ENCODE measurements around the gene ADAD1.

The ADAD1 gene

GRCh38 chr4:122456231-122457116 lies 77.7 kb downstream of the ADAD1 start, which contains the start of gene IL2:
IL2 (minus strand) TSS chr4:122456725; CDS start chr4:122456440, 285 bp downstream.
- no peak for DNase-seq

DNA sequence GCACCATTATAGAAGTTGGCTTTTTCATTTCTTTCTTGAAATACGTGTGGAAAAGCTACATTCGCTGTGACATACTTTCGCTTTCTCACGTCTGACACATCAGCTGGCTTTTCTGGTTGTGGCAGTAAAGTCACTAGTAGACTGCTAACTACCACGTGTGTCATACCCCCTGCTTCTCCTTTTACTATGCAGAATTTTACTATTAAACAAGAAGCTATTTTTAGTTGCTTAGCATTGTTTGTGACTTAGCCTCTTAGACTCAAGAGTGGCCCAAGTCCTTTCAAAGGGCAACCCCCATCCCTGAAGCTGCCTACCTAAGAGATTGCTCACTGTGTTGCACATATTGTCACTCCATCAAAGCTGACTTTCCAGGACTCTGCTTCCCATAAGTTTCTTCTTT lies 79.8 kb downstream of the ADAD1 start:
- DNase-seq: peak; percentile 8 to 54

- no peak for DNase-seq
Measured at GRCh38 chr4:122469457-122469856, 90.6 kb downstream of the ADAD1 start.

DNA sequence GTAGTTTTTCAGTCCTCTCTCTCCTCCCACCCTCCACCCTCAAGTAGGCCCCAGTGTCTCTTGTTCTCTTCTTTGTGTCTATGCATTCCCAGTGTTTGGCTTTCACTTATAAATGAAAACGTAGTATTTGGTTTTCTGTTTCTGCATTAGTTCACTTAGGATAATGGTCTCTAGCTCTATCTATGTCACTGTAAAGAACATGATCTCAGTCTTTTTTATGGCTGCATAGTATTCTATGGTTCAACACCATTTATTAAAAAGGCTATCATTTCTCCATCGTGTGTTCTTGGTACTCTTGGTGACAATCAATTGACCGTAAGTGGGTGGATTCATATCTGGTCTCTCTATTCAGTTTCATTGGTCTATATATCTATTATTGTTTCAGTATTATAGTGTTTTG lies 96.4 kb downstream of the ADAD1 start:
- no peak for DNase-seq

GRCh38 chr4:122476126-122476525 lies 97.3 kb downstream of the ADAD1 start:
- no peak for DNase-seq

- DNase-seq: no peak
Measured at GRCh38 chr4:122476745-122477144, 97.9 kb downstream of the ADAD1 start.
